KG1 (cell line): ENCODE data around the gene NEK5.
"Not testable (repeated sequence)": the region's sequence is repeated elsewhere in the genome, so short reads cannot be mapped to it uniquely, and the experiment has no call there.

Experiments
- DNase-seq: peaks from one replicate; lab custom pipeline; 2025; lab: John Stamatoyannopoulos, UW

The NEK5 gene

DNA sequence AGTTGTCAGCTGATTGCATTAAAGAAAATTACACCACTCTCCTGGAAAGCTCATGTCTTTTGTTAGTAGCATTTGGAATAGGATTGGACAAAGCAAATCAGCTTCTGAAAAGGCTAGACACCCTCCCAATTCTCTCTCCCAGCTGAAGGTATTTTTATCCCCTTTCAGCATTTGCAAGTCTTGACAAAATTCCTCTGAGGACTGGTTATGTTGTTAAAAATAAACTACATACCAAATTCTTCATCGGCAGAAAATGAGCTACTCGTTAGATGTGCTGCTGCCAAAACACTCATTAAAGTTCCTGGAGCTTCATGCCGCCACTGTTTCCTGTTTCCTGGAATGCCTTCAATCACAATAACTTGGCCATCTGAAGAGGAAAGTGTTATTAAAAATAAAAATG is 67.3 kb downstream of the NEK5 start:
- DNase-seq: no peak

- DNase-seq: not testable (repeated sequence)
These were observed 67.8 kb downstream of the NEK5 start for GRCh38 chr13:52061064-52061463.

DNA sequence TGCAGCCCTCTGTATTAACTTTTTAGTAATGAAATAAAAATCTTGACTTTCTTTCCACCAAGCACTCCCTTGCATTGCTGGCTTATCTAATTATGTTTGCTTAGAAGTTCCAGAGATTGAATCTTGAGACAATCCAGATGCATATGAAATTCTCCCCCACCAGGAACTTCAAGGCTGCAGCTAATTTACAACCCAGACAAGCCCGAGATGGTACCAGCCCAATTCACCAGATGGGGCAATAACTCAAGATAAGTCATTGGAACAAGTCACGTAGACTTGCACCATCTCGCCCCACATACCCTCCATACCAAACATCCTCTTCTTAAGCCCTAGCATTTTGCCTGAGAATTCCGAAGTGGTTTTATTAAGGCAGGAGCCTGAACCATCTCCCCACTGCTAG is 75.4 kb downstream of the NEK5 start:
- no peak for DNase-seq

DNA sequence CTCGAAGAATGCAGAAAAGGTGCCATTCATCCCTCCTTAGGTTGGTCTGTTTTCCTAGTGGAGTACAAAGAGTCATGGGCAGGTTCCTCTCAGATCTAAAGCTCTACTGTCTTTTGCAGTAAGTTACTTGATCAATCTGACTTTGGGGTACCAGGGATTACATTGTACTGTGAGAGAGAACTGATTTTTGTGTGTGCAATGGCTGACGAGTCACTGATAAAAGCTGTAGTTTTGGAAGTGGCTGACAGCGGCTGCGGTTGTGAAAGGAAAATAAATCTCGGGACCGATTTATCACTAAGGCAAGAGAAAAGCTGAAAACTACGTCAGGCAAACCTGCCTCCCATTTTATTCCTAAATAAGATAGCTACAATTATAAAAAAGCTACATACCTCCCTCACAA is 77.5 kb downstream of the NEK5 start:
- no peak for DNase-seq

- DNase-seq: no peak
These were observed 80.4 kb downstream of the NEK5 start for GRCh38 chr13:52048516-52048915.

- DNase-seq: no peak
These were observed 81.4 kb downstream of the NEK5 start for GRCh38 chr13:52047463-52047862.

DNA sequence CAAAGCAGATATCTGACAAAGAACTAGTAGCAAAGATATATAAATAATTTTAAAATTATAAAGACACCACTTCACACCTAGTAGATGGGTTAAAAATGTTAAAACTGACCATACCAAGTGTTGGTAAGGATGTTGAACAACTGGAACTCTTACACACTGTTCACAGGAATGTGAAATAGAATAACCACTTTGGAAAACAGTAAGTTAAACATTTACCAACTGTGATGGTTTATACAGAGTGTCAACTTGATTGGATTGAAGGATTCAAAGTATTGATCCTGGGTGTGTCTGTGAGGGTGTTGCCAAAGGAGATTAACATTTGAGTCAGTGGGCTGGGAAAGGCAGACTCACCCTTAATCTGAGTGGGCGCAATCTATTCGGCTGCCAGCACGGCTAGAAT is 85.2 kb downstream of the NEK5 start:
- DNase-seq: no peak

DNA sequence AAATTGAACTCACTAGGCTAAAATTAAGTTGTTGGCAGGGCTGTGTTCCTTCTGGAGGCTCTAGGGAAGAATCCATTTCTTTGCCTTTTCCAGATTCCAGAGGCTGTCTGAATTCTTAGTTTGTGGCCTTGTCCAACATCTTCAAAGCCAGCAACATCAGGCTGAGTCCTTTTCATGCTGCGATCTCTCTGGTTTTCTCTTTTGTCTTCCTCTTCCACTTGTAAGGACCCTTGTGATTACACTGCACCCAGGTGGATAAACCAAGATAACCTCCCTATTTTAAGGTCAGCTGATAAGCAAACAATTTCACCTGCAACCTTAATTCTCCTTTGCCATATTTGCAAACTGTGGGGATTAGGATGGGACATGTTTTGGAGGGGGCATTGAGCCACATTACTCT is 92.8 kb downstream of the NEK5 start:
- DNase-seq: no peak

DNA sequence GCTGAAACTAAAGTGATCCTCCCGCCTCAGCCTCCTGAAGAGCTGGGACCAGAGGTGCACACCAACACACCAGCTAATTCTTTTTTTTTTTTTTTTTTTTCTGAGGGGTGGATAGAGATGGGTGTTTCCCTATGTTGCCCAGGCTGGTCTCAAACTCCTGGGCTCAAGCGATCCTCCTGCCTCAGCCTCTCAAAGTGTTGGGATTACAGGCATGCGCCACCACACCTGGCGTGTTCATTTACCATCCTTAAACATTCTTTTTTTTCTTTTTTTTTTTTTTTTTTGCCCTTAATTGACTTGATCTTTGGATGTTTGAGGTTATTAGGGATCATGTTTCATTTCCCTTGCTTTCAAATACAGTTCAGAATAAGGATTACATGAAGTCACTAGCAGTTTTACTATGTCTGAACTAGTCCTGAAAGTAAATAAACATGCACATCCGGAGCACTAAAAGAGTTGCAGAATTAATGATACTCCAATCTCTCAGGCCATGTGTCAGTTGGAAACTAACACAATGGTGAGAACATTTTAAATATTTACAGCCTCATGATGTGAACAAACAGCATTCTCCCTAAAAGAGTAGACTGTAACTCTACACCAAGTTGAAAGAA is 94.2 kb downstream of the NEK5 start:
- no peak for DNase-seq

DNA sequence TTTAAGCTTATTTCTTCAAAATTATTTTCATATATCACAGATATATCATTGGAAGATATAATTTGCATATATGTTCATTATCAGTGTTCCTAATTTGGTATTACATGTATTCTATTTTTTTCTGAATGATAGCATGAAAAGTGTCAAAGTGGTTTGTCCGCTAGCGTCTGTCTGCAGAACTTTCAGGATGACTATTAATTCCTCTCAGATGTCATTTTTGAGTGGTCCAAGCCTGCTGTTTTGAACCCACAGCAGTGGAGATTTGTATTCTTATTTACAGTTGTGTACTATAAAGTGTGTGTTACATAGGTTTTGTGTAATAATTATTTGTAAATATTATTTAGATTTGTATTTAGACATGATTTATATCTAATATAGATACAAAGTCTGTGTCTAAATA is 95.8 kb downstream of the NEK5 start:
- no peak for DNase-seq

- not testable (repeated sequence) for DNase-seq
These were observed 98.5 kb downstream of the NEK5 start for GRCh38 chr13:52030401-52030800.

DNA sequence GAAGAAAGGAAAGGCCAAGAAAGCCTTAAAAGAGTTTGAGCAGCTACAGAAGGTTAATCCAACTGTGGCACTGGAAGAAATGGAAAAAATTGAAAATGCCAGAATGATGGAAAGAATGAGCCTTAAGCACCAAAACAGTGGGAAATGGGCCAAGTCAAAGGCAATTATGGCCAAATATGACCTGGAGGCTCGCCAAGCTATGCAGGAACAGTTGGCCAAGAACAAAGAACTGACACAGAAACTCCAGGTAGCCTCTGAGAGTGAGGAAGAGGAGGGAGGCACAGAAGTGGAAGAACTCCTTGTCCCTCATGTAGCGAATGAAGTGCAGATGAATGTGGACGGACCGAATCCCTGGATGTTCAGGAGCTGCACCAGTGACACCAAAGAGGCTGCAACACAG is 99.3 kb downstream of the NEK5 start:
- DNase-seq: no peak

GRCh38 chr13:52027832-52028231 is 101.0 kb downstream of the NEK5 start:
- no peak for DNase-seq

- DNase-seq: no peak
These were observed 102.6 kb downstream of the NEK5 start for GRCh38 chr13:52026246-52026626.

GRCh38 chr13:52025475-52026245 is 103.2 kb downstream of the NEK5 start:
- DNase-seq: no peak

DNA sequence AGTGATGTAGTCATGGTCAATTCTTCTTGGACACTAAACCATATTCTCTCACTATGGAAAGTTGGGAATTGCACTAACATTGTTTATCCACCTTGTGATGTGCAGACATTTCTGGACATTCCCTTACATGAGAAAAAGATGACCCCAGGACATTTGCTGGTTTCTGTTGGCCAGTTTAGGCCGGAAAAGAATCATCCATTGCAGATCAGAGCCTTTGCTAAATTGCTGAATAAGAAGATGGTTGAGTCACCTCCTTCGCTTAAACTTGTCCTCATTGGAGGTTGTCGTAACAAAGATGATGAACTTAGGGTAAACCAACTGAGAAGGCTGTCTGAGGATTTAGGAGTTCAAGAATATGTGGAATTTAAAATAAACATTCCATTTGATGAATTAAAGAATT is 104.4 kb downstream of the NEK5 start, which contains the start of gene UTP14C:
Gene UTP14C, plus strand, starts transcription at position 211 of the 400 bp plus-strand sequence. CDS start 4,114 bp downstream, outside the sequence.
- DNase-seq: no peak

GRCh38 chr13:52022356-52022755 is 106.5 kb downstream of the NEK5 start:
- no peak for DNase-seq

GRCh38 chr13:52020191-52020590 is 108.7 kb downstream of the NEK5 start:
- no peak for DNase-seq

GRCh38 chr13:52016296-52016695 is 112.6 kb downstream of the NEK5 start:
- DNase-seq: no peak

DNA sequence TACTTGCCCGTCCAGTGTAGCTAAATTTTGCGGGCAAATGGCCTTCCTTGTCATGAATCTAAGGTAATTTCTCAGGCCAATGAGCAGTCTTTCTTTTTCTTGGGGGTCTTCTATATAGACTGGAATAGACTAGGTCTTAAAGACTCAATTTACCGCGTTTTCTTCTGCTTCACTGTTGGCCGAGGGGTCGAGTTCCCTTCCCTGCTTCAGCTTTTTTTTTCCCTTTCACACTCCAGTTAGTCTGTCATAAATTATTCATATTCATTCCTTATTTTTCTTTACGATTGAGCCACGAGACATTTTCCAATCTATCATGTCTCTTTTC is 116.4 kb downstream of the NEK5 start:
- no peak for DNase-seq

- DNase-seq: peak; percentile 98
These were observed 117.0 kb downstream of the NEK5 start, which contains the start of gene ALG11 for GRCh38 chr13:52011632-52012511. ALG11 (plus strand) TSS chr13:52012398; CDS start chr13:52012419, 21 bp downstream.

DNA sequence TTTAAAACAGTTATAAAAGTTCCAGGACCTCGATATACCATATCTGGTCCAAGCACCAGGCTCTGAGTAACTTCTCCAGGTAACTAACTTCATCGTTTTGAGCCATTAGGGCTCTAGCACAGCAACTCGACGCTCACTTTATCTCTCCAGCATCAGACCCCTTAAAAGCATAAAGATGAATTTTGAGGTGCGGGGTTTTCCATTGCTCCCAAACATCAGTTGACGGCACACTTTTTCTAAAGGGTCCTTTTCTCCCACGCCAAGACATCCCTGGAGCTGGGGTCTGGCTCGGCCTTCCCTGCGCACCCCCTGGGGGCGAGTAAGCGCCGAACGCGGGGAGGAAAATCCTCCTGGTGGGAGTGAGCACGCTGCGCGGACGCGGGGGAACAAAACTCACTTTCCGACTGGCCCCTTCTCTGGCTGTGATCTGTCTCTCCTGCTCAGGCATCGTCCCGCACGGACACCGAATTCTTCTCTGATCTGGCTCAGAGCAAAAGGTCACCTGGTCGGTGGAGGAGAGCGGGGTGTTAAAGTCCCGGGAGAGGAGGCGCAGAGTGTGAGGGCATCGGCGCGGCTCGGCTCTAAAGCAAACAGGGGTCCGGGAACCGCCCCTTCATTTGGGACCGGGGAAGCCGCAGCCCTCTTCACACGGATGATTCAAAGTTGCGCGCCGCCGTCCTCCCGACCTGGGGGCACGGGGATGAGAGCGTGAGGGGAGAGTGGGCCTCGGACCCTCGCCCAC is 117.8 kb downstream of the NEK5 start, which contains the start of gene ATP7B:
Gene ATP7B, minus strand, starts transcription at position 561 of the 742 bp plus-strand sequence. Its CDS starts 113 bp downstream, at position 448.
- no peak for DNase-seq
